GM19395 (cell line): ENCODE results near the gene CYP4F12.

ENCODE experiments used
- ATAC-seq: cut with Tn5 transposase; IDR thresholded peaks from one replicate; pipeline ENCODE4 v1.9.1; 2021; ENCODE audit warnings: mild to moderate bottlenecking, moderate library complexity; ENCODE audit not compliant: unreplicated experiment

CYP4F12 gene

GRCh38 chr19:15672580-15673175 lies at the start of gene CYP4F12:
Gene CYP4F12 (plus strand): TSS chr19:15673087. CDS start chr19:15673530, 443 bp downstream.
- ATAC-seq, result no peak

- no peak for ATAC-seq
These were observed 49.1 kb upstream of the CYP4F12 start for GRCh38 chr19:15623711-15624318.

- no peak for ATAC-seq
These were observed 44.5 kb upstream of the CYP4F12 start for GRCh38 chr19:15628236-15629002.

GRCh38 chr19:15629003-15629880 lies 43.6 kb upstream of the CYP4F12 start:
- no peak for ATAC-seq

- no peak for ATAC-seq
These were observed 41.1 kb upstream of the CYP4F12 start for GRCh38 chr19:15631817-15632216.

- ATAC-seq, result no peak
These were observed 39.6 kb upstream of the CYP4F12 start for GRCh38 chr19:15633082-15633835.

GRCh38 chr19:15634105-15634504 lies 38.8 kb upstream of the CYP4F12 start:
- ATAC-seq, result no peak

GRCh38 chr19:15635016-15635805 lies 37.7 kb upstream of the CYP4F12 start:
- no peak for ATAC-seq

GRCh38 chr19:15636026-15636425 lies 36.9 kb upstream of the CYP4F12 start:
- no peak for ATAC-seq

- ATAC-seq, result no peak
These were observed 33.3 kb upstream of the CYP4F12 start for GRCh38 chr19:15639596-15639995.

- ATAC-seq, result no peak
These were observed 32.5 kb upstream of the CYP4F12 start, which contains the start of gene CYP4F3 for GRCh38 chr19:15640294-15640903. Gene CYP4F3 (plus strand): TSS chr19:15640897. CDS start chr19:15641416, 519 bp downstream.

- ATAC-seq, result no peak
These were observed 31.8 kb upstream of the CYP4F12 start for GRCh38 chr19:15640904-15641597.

GRCh38 chr19:15641901-15642491 lies 30.9 kb upstream of the CYP4F12 start:
- no peak for ATAC-seq

GRCh38 chr19:15642807-15643206 lies 30.1 kb upstream of the CYP4F12 start:
- no peak for ATAC-seq

GRCh38 chr19:15643387-15643786 lies 29.5 kb upstream of the CYP4F12 start:
- no peak for ATAC-seq

GRCh38 chr19:15644066-15644741 lies 28.7 kb upstream of the CYP4F12 start:
- ATAC-seq, result no peak

- no peak for ATAC-seq
These were observed 28.1 kb upstream of the CYP4F12 start for GRCh38 chr19:15644816-15645215.

- ATAC-seq, result no peak
These were observed 23.4 kb upstream of the CYP4F12 start for GRCh38 chr19:15649526-15649925.
